GM21737 (cell line): ENCODE measurements around the gene RC3H1.
"Not testable (repeated sequence)": the region's sequence is repeated elsewhere in the genome, so short reads cannot be mapped to it uniquely, and the experiment has no call there.

Experiments
- ATAC-seq: cut with Tn5 transposase; IDR thresholded peaks from one replicate; pipeline ENCODE4 v1.9.1; 2021; ENCODE audit warnings: mild to moderate bottlenecking, moderate library complexity; ENCODE audit not compliant: unreplicated experiment

The RC3H1 gene, protein sequence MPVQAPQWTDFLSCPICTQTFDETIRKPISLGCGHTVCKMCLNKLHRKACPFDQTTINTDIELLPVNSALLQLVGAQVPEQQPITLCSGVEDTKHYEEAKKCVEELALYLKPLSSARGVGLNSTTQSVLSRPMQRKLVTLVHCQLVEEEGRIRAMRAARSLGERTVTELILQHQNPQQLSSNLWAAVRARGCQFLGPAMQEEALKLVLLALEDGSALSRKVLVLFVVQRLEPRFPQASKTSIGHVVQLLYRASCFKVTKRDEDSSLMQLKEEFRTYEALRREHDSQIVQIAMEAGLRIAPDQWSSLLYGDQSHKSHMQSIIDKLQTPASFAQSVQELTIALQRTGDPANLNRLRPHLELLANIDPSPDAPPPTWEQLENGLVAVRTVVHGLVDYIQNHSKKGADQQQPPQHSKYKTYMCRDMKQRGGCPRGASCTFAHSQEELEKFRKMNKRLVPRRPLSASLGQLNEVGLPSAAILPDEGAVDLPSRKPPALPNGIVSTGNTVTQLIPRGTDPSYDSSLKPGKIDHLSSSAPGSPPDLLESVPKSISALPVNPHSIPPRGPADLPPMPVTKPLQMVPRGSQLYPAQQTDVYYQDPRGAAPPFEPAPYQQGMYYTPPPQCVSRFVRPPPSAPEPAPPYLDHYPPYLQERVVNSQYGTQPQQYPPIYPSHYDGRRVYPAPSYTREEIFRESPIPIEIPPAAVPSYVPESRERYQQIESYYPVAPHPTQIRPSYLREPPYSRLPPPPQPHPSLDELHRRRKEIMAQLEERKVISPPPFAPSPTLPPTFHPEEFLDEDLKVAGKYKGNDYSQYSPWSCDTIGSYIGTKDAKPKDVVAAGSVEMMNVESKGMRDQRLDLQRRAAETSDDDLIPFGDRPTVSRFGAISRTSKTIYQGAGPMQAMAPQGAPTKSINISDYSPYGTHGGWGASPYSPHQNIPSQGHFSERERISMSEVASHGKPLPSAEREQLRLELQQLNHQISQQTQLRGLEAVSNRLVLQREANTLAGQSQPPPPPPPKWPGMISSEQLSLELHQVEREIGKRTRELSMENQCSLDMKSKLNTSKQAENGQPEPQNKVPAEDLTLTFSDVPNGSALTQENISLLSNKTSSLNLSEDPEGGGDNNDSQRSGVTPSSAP

GRCh38 chr1:174022080-174022975 lies at the start of gene RC3H1:
Gene RC3H1 (minus strand): TSS chr1:174022357. CDS start chr1:173992985, 29,372 bp downstream.
- ATAC-seq = peak; percentile 94

DNA sequence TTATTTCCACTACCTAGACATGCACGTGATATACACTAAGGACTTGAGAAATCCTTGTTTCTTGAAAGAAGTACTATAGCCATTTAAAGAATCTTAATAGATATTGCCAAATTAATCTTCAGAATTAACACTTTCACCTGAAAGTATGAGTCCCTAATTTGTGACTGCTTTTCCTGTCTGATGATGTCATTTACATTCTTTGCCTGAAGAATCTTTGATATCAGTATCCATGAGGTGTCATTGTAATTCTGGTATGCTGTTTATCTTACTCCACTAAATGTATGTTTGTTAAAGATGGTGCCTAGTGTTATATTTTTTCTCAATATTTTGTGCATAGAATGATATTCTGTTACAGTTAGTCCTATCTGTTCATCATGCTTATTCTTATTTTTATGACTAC lies 48.5 kb upstream of the RC3H1 start:
- no peak for ATAC-seq

DNA sequence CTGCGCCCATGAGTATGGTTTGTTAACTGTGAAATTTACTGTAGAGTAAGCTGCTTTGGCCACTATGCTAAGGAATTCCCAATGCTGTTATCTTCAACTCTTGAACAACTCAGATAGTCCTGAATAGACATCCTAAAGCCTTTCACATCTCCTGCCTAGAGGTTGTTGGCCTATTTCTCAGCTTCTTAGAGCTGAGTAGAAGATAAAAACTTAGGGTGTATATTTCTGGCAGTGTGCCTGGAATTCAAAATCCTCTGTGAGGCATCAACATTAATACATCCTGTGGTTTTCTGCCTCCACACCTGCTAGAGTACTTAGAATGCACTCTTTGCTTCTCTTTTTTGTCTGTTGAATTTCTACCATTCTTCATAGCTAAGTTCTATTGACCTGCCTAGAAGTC lies 45.8 kb upstream of the RC3H1 start:
- ATAC-seq = no peak

DNA sequence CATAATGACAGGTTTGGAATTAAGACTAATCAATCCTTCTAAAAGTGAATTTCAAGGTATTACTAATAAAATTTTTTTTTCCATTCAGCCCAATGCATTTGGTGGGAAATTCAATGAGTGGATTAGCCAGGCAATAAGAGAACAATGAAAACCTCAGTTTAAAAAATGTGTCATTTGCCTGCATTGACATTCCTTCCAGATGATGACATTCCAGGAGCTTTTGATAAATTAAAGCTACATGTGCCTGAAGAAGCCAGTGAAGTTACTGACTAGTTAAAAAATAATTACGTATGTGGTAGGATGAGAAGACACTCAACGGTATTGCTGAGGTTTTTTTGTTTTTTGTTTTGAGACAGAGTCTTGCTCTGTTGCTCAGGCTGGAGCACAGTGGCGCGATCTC lies 37.9 kb upstream of the RC3H1 start:
- no peak for ATAC-seq

DNA sequence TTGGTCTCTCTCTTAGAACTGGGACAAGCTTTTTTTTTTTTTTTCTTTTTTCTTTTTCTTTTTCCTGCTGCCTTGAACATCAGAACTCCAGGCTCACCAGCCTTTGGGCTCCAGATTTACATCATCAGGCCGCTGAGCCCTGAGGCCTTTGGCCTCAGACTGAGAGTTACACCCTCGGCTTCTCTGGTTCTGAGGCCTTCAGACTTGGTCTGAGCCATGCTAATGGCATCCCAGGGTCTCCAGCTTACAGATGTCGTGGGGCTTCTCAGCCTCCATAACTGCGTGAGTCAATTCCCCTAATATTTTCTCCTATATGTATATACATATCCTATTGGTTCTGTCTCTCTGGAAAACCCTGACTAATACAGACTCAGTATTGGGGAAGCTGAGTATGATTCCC lies 36.5 kb upstream of the RC3H1 start:
- no peak for ATAC-seq

DNA sequence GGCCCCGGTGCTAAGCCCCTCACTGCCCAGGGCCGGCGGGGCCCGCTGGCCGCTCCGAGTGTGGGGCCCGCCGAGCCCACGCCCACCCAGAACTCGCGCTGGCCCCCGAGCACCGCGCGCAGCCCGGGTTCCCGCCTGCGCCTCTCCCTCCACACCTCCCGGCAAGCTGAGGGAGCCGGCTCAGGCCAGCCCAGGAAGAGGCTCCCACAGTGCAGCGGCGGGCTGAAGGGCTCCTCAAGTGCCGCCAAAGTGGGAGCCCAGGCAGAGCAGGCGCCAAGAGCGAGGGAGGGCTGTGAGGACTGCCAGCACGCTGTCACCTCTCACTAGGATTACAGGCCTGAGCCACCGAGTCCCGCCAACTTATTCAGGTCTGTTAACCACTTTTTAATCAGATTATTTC lies 34.5 kb upstream of the RC3H1 start:
- ATAC-seq = not testable (repeated sequence)

GRCh38 chr1:174055797-174056196 lies 33.6 kb upstream of the RC3H1 start:
- ATAC-seq = not testable (repeated sequence)

GRCh38 chr1:174053826-174054225 lies 31.7 kb upstream of the RC3H1 start:
- no peak for ATAC-seq

DNA sequence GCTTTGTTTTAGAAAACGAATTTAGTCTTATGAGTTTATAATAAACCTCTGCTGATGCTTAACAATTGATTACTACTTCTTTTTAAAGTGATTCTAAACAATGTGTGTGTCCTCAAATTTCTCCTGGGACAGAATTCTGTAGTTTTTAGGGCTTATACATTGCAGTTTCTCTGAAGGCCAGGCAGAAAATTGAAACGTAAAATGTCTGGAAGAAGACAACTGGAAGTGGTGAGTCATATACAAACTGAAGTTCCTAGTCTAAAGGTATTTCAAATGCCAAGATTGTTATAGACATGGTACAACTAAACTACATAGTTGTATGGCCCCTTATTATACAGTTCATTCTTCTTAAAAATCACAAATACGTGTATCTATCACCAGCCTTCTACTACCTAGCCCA lies 30.5 kb upstream of the RC3H1 start:
- ATAC-seq = no peak

GRCh38 chr1:174051956-174052355 lies 29.8 kb upstream of the RC3H1 start:
- no peak for ATAC-seq

- ATAC-seq = no peak
Observed at GRCh38 chr1:174049514-174049913, 27.4 kb upstream of the RC3H1 start.

DNA sequence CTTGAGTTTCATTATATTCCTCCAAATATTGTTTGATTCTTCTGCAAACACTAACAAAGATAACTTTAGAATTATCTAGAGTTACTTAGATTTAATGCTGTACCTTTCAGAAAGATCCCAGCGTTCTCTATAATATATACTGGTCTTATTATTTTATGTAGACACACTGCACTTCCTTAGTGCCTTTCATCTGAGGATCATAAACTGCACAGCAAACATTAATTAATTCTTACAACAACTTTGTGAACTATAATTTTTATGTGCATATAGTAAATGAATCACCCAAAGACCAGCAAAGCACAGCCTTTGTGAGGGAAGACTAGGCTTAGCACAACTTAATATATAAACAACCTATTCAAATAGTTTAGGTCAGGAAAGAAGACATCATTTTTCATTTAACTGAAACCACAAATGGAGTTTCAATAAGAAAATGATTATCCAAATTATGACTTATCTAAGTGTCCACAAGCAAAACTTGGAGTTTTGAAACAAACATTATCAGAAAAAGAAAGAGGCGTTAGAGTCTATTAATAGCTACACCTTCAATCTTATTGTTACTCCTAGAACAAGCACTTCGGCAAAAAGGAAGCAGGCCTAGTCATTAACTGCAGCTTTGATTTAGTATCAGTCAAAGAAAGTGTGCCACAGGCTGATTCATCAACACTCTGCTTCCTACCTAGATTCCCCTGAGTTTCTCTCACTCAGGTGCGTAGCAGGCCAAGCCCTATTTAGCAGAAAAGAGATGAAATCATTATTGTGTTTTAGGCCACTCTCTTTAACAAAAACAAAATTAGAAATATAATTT lies 22.5 kb upstream of the RC3H1 start:
- no peak for ATAC-seq

GRCh38 chr1:174042509-174042908 lies 20.4 kb upstream of the RC3H1 start:
- ATAC-seq = not testable (repeated sequence)

DNA sequence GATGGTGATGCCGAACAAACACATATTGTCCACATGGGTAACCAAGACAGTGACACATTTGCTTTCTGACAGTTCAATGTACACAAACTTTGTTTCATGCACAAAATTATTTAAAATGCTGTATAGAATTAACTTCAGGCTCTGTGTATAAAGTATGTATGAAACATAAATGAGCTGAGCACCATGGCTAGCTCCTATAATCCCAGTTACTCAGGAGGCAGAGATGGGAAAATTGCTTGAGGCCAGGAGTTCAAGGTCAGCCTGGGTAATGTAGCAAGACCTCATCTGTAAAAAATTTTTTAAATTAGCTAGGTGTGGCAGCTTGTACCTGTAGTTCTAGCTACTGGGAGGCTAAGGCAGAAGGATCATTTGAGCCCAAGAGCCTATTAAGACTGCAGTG lies 19.2 kb upstream of the RC3H1 start:
- ATAC-seq = no peak

DNA sequence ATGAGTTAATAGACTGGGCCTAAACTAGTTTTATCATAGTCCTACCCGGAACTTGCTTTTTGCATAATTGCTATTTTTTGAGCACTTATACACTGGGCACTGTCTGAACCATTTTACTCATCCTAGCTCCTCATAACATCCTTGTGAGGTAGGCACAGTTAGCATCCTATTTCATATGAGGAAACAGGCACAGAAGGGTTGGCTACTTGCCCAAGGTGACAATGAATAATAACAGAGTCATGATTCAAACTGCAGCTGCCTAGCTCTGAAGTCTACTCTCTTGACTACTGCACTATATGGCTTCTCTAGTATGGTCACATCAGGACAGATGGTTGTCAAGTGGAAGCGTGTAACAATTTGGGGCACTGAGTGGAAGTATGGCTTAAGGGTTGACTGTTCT lies 18.2 kb upstream of the RC3H1 start:
- no peak for ATAC-seq

DNA sequence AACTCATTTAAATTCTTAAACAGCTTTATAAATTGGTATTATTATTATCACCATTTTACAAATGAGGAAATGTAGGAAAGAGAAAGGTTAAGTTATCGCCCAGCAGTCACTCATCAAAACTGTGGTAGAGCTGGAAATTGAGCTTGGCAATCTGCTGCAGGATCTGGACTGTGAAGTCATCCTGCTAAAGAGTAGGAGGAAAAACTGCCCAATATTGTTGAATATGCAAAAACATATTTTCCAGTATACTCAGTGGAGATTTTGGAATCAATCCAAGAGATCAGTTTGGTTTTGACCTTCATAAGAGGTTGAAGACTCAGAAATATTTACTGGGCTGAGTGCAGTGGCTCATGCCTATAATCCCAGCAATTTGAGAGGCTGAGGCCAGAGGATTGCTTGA lies 16.9 kb upstream of the RC3H1 start:
- no peak for ATAC-seq

DNA sequence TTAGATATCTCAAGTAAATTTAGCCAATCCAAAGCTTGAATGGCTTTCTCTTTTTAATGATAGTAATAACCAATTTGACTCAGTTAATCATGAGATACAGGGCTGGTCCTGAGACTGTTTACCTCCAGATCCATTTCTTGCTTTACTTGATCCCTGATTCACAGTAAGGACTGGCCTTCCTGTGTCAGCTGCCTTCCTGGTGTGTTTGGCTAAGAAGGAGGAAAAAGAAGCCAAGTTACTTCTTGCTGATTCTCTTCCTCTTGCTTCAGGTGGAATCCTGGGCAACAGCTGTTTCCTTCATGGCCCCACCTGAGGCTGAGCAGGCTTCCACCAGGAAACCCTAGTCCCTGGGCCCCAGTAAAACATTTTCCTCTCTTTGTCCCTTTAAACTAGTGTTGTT lies 14.6 kb upstream of the RC3H1 start:
- ATAC-seq = no peak

- ATAC-seq = no peak
Observed at GRCh38 chr1:174036204-174036603, 14.0 kb upstream of the RC3H1 start.

DNA sequence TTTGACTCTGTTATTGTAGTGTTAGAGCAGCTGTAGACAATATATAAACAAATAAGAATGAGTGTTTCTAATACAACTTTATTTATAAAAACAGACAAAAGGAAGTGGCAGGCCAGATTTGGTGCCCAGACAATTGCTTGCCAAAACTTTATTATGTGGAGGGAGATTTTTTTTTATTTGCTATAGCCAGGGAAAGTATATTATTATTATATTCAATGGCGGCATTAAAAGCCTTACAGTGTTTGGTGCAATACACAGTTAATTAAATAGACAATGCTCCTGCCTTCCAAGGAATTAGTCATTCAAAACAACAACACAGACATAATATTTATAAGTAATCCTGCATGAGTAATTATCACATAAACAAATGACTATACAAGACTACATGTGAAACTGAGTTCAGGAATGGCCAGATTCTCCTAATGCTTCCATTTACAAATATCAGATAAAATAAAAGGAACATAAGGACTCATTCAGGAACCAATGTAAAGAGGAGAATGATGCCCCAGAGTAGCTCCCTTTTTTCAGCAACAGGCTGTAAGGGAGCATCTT lies 10.6 kb upstream of the RC3H1 start:
- ATAC-seq = no peak
